Stimulated activated CD4-positive, alpha-beta T cell treated with anti-CD3 and anti-CD28 coated beads, Interleukin-4, amount 100 ng/mL, for 1 hour (primary cell): ENCODE data around the gene CSN1S1.
A peak's percentile ranks its signal among the peaks of the same experiment; 100 is the strongest.
"Not testable (repeated sequence)": the region's sequence is repeated elsewhere in the genome, so short reads cannot be mapped to it uniquely, and the experiment has no call there.

Experiments
- DNase-seq: peaks from one replicate; pipeline ENCODE4 v3.0.0-alpha.2; 2020

CSN1S1 gene, protein sequence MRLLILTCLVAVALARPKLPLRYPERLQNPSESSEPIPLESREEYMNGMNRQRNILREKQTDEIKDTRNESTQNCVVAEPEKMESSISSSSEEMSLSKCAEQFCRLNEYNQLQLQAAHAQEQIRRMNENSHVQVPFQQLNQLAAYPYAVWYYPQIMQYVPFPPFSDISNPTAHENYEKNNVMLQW

DNA sequence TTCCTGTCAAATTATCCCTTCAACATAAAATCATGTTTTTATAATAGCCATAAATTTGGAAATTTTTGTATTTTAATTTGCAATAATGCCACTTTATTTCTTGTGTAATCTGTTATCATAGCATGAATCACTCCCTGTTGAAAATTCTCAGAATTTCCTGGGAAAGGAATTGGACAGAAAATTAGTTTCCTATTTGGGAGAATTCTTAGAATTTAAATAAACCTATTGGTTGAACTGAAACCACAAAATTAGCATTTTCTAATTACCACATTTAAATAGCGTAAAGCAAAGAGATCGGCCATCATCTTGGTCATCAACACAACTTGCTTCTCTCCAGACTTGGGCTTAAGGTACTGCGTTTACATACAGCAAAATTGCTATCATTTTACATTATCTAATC is at the start of gene CSN1S1:
Gene CSN1S1 (plus strand): TSS at position 301 of the 400 bp plus-strand sequence. CDS start 1,488 bp downstream, outside the sequence.
- DNase-seq, result no peak

DNA sequence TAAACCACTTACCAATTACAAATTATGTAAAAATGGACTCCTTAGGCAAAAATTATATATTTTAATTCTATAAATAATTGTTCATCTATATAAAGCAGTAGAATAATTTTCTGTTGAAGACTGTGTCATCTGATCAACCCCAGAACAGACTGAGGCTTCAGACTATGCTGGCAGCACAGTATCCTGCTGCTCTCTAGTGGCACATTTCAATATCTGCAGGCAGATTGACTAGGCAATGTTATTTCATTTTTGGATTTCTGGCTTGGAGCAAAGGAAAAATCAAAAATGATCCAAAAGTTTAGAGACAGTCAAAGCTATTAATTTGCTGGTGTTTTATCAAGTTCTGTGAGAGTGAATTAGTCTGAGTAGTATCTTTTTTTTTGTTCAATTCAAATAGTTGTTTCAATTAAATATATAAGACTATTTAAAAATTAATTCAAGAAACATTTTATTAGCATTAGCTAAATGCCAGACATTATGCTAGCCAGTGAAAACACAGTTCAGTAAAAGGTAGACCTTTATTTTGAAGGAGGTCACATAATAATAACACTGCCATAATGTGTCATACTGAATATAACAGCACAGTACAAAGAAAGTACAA is 49.6 kb upstream of the CSN1S1 start:
- DNase-seq, result peak; percentile 2

DNA sequence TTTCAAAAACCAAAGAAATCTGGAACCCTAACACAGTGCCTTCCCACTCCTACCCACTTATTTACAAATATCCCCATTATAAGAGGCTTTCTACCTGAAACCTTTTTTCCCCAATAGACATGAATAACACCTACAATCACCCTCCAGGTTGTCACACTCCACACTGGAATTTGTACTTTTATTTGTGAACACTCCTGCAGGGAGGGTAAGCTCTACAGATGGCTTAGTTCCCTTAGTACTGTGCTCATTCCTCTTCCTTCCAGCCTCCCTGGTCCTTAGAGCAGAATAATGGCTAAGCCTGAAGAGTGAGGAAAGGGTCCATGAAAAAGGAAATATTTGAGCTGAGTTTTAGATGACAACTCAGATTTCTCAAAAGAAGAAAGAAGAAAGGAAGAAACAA is 48.7 kb upstream of the CSN1S1 start:
- DNase-seq, result no peak

- no peak for DNase-seq
Observed at GRCh38 chr4:69888336-69888735, 42.5 kb upstream of the CSN1S1 start.

GRCh38 chr4:69894186-69894585 is 36.7 kb upstream of the CSN1S1 start:
- DNase-seq, result no peak

- no peak for DNase-seq
Observed at GRCh38 chr4:69894721-69895120, 36.1 kb upstream of the CSN1S1 start.

DNA sequence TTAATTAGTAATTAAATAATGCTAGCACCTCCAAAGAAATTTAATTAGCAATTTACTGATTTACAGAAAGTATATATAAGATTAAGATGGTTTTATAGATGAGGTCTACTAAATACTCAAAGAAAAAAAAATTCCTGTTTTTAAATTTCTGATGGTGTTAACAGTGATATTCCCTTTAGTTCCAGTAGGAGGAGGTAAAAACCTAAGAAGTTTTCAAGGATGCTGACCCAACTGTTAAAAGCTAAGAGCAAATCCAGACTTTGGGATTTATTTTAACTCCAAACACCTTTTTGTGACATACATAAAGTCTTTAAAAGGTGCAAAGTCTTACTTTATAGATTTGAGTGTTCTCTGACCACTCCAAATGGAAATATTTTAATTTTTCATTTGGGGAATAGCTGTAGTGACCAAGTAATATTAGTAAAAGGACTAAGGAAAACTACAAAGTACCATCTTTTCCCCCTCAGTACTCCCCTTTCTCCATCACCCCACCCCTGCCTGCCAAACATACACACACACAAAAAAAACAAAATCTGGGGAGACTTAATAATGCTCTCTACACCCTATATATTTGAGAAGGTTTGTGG is 34.2 kb upstream of the CSN1S1 start:
- no peak for DNase-seq

- no peak for DNase-seq
Observed at GRCh38 chr4:69907151-69907550, 23.7 kb upstream of the CSN1S1 start.

DNA sequence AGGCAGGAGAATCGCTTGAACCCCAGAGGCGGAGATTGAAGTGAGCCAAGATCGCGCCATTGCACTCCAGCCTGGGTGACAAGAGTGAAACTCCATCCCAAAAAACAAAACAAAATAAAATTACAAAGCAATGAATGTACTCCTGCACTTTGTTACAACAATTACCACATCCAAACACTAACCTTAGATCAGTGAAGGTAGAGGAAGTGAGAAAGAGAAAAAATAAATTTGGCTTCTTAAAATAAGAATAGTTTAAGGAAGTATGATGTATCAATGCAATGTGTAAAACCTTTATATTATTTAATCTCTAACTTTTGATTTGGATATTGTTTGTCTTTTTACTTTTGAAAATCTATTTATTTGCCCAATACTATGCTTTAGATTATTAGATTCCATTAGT is 21.7 kb upstream of the CSN1S1 start:
- DNase-seq, result no peak

DNA sequence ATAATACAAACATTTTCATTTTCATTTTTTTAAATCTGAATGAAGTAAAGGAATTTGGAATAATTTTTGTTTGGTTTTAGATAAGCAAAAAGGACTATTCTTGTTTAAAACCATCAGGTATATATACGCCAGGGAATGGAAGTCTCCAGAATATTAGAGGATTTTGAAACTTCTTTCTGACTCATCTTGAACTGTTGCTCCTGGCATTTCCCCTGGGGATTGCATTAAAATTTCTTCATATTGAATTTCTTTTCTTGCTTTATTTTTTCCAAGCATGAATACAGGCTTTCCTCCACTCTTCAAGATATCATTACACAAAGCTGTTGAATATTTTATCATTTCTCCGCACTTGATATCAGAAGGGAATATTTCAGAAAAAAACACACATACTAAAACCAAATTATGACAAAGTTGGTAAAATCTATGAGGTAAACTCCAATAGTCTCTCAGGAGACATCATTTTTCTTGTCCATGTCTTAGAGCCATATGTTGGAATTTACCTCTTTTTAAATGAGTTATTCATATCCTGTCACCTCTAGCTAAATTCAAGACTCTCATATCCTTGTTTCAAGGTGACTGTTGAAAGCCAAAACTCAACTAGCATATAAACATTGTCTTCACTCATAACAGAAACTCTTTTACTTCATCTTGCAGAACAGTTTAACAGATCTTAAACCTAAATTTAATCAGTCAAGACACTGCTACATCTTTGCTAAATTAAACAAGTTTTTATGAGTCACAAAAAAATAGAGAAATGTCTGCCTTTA is 20.7 kb upstream of the CSN1S1 start:
- no peak for DNase-seq

DNA sequence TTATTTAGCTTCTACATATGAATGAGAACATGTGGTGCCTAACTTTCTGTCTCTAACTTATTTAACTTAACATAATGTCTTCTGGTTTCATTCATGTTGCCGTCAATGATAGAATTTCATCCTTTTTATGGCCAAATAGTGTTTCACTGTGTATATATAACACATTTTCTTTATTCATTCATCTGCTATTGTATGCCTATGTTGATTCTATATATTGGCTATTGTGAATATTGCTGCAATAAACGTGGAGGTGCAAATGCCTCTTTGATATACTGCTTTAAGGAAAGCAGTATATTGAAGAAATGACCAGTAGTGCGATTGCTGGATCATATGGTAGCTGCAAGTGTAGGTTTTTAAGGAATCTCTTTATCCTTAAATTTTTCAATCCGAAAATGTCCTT is 10.0 kb upstream of the CSN1S1 start:
- DNase-seq, result no peak

DNA sequence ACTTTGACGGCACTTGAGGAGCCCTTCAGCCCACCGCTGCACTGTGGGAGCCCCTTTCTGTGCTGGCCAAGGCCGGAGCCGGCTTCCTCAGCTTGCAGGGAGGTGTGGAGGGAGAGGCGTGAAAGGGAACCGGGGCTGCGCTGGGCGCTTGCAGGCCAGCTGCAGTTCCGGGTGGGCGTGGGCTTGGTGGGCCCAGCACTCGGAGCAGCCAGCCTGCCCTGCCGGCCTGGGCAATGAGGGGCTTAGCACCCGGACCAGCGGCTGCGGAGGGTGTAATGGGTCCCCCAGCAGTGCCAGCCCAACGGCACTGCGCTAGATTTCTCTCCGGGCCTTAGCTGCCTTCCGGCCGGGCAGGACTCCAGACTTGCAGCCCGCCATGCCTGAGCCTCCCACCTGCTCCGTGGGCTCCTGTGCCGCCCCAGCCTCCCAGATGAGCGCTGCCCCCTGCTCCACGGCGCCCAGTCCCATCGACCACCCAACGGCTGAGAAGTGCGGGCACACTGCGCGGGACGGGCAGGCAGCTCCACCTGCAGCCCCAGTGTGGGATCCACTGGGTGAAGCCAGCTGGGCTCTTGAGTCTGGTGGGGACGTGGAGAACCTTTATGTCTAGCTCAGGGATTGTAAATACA is 7.0 kb upstream of the CSN1S1 start:
- not testable (repeated sequence) for DNase-seq

DNA sequence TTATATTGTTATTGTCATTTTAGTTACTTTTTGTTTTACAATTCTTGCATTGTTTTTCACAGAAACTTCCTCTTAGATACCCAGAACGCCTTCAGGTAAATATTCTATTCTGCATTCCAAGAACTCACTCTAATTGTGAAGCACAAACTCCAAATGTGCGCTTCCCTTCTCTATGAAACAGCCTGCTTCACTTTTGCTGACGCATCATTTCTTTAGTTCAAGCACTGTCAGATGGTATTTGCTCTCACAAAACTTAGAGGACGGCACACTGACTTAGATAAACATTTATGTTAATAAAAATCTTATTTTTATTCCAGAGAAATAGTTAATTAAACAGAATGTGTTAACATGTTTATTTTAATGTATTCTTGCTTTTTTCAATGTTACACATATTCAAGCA is 3.3 kb downstream of the CSN1S1 start:
- DNase-seq, result no peak

GRCh38 chr4:69936566-69936965 is 5.7 kb downstream of the CSN1S1 start:
- no peak for DNase-seq

GRCh38 chr4:69951602-69952001 is 20.7 kb downstream of the CSN1S1 start:
- DNase-seq, result no peak

- DNase-seq, result no peak
Observed at GRCh38 chr4:69957209-69957608, 26.3 kb downstream of the CSN1S1 start.

DNA sequence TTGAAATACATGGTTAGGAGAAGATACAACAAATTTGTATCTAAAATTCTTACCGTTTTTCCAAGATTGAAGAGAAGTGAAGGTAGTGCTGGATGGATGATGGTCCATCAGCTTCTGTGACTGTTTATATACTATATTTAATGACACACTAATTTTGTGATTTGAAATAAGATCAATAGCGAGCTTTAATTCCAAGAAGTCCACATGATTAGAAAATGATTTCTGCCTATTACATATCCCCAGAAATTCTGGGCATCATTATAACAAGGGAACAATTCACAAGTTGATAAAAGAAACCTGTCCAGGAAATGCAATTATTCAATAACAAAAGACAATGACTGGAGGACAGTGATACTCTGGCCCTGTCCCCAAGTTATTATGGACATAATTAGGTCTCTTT is 34.8 kb downstream of the CSN1S1 start, which contains the start of gene CSN2:
Gene CSN2 (minus strand): TSS at position 101 of the 400 bp plus-strand sequence. CDS start 4,733 bp downstream, outside the sequence.
- DNase-seq, result no peak

- no peak for DNase-seq
Observed at GRCh38 chr4:69970071-69970470, 39.2 kb downstream of the CSN1S1 start.

GRCh38 chr4:69974631-69975030 is 43.8 kb downstream of the CSN1S1 start:
- DNase-seq, result no peak

DNA sequence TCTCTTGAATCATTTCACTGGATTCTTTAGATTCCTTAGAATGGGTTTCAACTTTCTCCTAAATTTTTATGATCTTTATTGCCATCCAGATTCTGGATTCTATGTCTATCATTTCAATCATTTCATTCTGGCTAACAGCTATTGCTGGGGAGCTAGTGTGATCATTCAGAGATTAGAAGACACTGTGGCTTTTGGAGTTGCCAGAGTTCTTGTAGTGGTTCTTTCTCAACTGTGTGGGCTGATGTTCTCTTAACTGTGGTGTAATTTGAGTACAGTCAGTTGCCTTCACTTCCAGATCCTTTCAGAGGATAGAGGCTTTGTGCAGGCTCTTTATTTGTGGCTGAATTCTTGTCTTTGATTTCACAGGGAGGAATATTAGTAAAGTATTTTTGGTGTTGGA is 46.7 kb downstream of the CSN1S1 start:
- no peak for DNase-seq

DNA sequence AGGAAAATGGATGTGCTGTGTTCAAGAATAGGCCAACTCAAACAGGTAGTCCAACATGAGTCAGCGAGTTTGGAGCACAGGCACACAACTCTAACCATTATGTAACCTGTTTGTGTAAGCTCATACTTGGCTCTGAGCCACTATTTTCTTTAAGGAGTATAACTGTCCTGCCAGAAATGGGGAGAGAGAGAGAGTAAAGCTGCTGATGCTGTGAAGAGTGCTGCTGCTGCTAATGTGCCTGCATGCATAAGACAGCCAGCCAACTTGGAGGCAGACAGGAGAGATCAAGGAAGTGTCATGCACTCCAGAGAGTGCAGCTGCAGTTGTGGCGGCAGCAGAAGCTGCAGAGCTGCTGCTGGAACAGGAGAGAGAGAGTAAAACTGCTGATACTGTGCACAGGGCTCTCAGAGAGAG is 53.2 kb downstream of the CSN1S1 start:
- DNase-seq, result no peak

DNA sequence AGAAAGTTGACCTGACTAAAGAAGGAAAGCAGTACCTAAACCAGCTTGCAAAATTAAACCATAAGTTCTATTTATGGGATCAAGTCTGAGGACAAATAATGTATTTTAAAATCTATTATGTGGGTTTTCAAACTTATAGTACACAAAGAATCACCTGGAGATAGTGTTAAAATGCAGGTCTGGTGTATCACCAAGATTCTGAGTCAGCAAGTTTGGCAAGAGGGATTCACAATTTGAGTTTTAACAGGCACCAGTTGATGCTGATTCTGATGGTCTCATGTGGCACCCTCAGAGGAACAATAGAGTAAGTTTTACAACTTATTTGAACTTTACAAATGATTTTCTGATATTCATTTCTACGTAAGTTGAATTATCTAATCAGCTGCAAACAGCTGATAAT is 55.8 kb downstream of the CSN1S1 start:
- no peak for DNase-seq

GRCh38 chr4:69991016-69991415 is 60.1 kb downstream of the CSN1S1 start:
- DNase-seq, result no peak
